Uterus (tissue), 2 donors: ENCODE measurements around the gene ADCY4.

Source experiments
- POLR2A ChIP-seq, 2 donors: fragments of 450-650 bp; IDR thresholded peaks; one replicate each; pipeline ENCODE4 v1.6.1; 2016; ENCODE audit warnings: antibody characterized with exemption in 2 of 2, mild to moderate bottlenecking in 1 of 2, moderate library complexity in 1 of 2
- TF ChIP-seq, protein P1 (sequence below), 4 experiments: fragments of 200-600 bp in 2 of 4; fragments of 450-650 bp in 2 of 4; sonication (generic) in 2 of 4; IDR thresholded peaks; one replicate each; pipeline ENCODE4 v1.5.1; 2016 to 2019; ENCODE audit warnings: antibody characterized with exemption in 4 of 4, mild to moderate bottlenecking in 2 of 4, moderate library complexity in 1 of 4

DNA sequence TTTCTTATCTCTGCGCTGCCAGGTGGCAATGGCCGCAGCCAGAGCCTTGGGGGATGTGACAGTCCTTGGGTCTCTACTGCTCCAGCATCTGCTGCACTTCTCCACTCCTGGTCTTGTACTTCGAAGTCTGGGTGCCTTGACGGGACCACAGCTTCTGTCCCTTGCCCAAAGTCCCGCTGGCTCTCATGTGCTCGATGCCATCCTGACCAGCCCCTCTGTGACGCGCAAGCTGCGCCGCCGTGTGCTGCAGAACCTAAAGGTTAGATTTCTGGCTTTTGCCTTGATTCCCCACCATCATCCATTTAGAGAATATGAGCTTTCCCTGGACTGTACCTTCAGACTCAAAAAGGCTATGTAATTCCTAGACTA, 30.9 kb downstream of the ADCY4 start:
- no peak for TF ChIP-seq POLR2A (IDR thresholded peaks at IDR 0.05)
- TF ChIP-seq, protein P1, sequence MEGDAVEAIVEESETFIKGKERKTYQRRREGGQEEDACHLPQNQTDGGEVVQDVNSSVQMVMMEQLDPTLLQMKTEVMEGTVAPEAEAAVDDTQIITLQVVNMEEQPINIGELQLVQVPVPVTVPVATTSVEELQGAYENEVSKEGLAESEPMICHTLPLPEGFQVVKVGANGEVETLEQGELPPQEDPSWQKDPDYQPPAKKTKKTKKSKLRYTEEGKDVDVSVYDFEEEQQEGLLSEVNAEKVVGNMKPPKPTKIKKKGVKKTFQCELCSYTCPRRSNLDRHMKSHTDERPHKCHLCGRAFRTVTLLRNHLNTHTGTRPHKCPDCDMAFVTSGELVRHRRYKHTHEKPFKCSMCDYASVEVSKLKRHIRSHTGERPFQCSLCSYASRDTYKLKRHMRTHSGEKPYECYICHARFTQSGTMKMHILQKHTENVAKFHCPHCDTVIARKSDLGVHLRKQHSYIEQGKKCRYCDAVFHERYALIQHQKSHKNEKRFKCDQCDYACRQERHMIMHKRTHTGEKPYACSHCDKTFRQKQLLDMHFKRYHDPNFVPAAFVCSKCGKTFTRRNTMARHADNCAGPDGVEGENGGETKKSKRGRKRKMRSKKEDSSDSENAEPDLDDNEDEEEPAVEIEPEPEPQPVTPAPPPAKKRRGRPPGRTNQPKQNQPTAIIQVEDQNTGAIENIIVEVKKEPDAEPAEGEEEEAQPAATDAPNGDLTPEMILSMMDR (IDR thresholded peaks at IDR 0.05) = no peak
